ENCODE results near the gene DOCK2. TPM values are rescaled to one million over a fixed set of nuclear protein-coding genes. Genes with fewer than 3 reads are reported as not detected.
A peak's percentile ranks its signal among the peaks of the same experiment; 100 is the strongest.
"Not testable (repeated sequence)": the region's sequence is repeated elsewhere in the genome, so short reads cannot be mapped to it uniquely, and the experiment has no call there.

The DOCK2 gene
- total RNA-seq, 1 donor from 2014 or later: 217 TPM

GRCh38 chr5:169801324-169801777 lies 164.3 kb downstream of the DOCK2 start:
- H3K4me1 Mint-ChIP-seq (ENCODE audit: low read depth): peaks cover 66% of the 10 kb centered on the region
- H3K9me3 Mint-ChIP-seq: no peaks in the 10 kb centered on the region
- H3K36me3 Mint-ChIP-seq (ENCODE audit: low read depth): peaks cover 79% of the 10 kb centered on the region
- no peak overlapping the region for H3K4me3 Mint-ChIP-seq (ENCODE audit: low read depth)
- peak overlapping the region; percentile 89 for H3K27ac Mint-ChIP-seq
- DNase-seq (ENCODE audit: low spot score): no peak
- intact Hi-C loops (cut with micrococcal nuclease): loop anchor here (5.0 to 10.0 kb wide), 3 partner anchors 493 to 793 kb away; partner anchors contain the start of gene LCP2
- no peaks in the 10 kb centered on the region for H3K27me3 Mint-ChIP-seq (ENCODE audit: low read depth)

DNA sequence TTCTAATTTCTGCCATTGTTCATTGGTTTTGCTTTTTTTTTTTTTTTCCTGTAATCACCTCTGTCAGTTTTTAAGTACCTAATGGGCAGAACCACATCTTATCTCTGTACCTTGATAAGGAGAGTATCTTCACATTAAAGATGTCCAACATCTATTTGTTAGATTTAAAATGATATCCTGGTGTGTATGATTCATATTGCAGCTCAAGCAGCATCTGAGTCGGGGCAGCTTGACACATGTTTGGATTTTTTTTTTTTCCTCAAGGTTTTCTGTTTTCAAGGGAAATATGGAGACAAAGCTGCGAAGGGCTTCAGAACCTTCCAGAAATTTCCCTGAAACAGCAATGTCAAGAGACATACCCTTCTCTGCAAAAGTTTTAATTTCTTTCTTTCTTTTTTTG lies 164.7 kb downstream of the DOCK2 start:
- Mint-ChIP-seq H3K4me3 (ENCODE audit: low read depth) (no peak overlapping the region), H3K27ac (peak overlapping the region; percentile 89), H3K4me1 (ENCODE audit: low read depth) (peaks cover 62% of the 10 kb centered on the region), H3K36me3 (ENCODE audit: low read depth) (peaks cover 77% of the 10 kb centered on the region), H3K9me3 (no peaks in the 10 kb centered on the region), H3K27me3 (ENCODE audit: low read depth) (no peaks in the 10 kb centered on the region)
- no peak for DNase-seq (ENCODE audit: low spot score)
- intact Hi-C loops (cut with micrococcal nuclease): loop anchor here (5.0 to 10.0 kb wide), 3 partner anchors 493 to 793 kb away; partner anchors contain the start of gene LCP2

- H3K36me3 Mint-ChIP-seq (ENCODE audit: low read depth): peaks cover 74% of the 10 kb centered on the region
- peaks cover 55% of the 10 kb centered on the region for H3K4me1 Mint-ChIP-seq (ENCODE audit: low read depth)
- H3K4me3 Mint-ChIP-seq (ENCODE audit: low read depth): no peak overlapping the region
Observed at GRCh38 chr5:169803077-169803981, 166.3 kb downstream of the DOCK2 start.

DNA sequence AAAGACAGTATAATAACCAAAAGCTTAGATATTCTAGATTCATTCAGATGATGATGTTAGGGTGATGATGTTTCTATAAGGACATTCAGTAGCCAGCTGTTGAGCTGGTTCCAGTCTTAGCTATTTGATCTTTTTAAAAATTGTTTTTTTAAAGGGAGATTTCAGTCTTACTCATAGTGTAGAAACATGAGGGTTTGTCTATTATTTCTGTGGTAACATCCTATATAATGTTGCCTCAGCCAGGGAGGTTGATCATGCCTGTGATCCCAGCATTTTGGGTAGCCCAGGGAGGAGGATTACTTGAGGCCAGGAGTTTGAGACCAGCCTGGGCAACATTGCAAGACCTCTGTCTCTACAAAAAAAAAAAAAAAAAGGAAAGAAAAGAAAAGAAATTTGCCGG lies 167.8 kb downstream of the DOCK2 start:
- Mint-ChIP-seq H3K9me3 (no peaks in the 10 kb centered on the region), H3K36me3 (ENCODE audit: low read depth) (peaks cover 70% of the 10 kb centered on the region), H3K4me3 (ENCODE audit: low read depth) (no peak overlapping the region), H3K27me3 (ENCODE audit: low read depth) (no peaks in the 10 kb centered on the region), H3K4me1 (ENCODE audit: low read depth) (peaks cover 53% of the 10 kb centered on the region), H3K27ac (peak overlapping the region; percentile 88)
- no peak for DNase-seq (ENCODE audit: low spot score)
- intact Hi-C loops (cut with micrococcal nuclease): loop anchor here (1.0 to 10.0 kb wide), 8 partner anchors 26 to 790 kb away; partner anchors contain the start of genes LCP2 and SPDL1

More at GRCh38 chr5:169803077-169803981, 166.3 kb downstream of the DOCK2 start:
- Mint-ChIP-seq H3K9me3 (no peaks in the 10 kb centered on the region), H3K27me3 (ENCODE audit: low read depth) (no peaks in the 10 kb centered on the region), H3K27ac (peak overlapping the region; percentile 76)
- intact Hi-C loops (cut with micrococcal nuclease): loop anchor here (5.0 to 10.0 kb wide), 3 partner anchors 491 to 791 kb away; partner anchors contain the start of gene LCP2
- no peak for DNase-seq (ENCODE audit: low spot score)

- Mint-ChIP-seq H3K4me3 (ENCODE audit: low read depth) (peak overlapping the region; percentile 37), H3K27me3 (ENCODE audit: low read depth) (no peaks in the 10 kb centered on the region), H3K27ac (peak overlapping the region; percentile 88), H3K4me1 (ENCODE audit: low read depth) (peaks cover 48% of the 10 kb centered on the region), H3K36me3 (ENCODE audit: low read depth) (peaks cover 70% of the 10 kb centered on the region), H3K9me3 (no peaks in the 10 kb centered on the region)
- DNase-seq (ENCODE audit: low spot score): peak; percentile 41
- intact Hi-C loops (cut with micrococcal nuclease): loop anchor here (1.0 to 10.0 kb wide), 7 partner anchors 27 to 789 kb away; partner anchors contain the start of genes LCP2 and SPDL1
Observed at GRCh38 chr5:169805527-169805934, 168.5 kb downstream of the DOCK2 start.

DNA sequence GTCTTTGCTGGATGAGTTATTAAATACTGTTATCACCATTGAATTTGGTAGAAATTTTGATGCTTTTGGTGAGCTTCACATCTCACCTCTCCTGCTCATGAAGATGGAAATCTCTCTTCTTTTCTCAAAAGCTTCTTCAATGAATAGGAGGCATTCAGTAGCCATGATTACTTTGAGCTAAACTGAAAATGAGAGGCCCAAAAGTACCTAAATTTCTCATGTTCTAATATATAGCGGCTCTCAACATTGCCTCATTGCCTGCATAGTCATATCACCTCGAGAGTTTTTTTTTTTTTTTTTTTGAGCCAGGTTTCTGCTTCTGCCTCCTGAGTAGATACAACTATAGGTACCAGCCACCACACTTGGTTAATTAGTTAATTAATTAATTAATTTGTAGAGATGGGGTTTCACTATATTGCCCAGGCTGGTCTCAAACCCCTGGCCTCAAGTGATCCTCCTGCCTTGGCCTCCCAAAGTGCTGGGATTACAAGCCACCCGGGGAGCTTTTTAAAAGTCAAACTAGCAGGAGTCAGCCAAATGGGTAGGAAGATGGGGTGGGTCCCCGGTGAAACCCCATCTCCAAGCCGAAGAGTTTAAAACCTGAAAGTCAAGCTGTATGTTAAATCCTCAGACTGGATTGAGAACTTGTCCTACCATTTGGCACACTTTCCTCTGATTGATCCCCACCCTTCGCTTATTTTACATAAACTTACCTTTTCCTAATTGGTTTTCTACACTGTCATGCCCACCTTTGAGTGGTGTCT lies 169.0 kb downstream of the DOCK2 start:
- no peaks in the 10 kb centered on the region for H3K27me3 Mint-ChIP-seq (ENCODE audit: low read depth)
- H3K4me1 Mint-ChIP-seq (ENCODE audit: low read depth): peaks cover 47% of the 10 kb centered on the region
- H3K4me3 Mint-ChIP-seq (ENCODE audit: low read depth): peak overlapping the region; percentile 37
- no peak for DNase-seq (ENCODE audit: low spot score)
- peak overlapping the region; percentile 88 for H3K27ac Mint-ChIP-seq
- H3K36me3 Mint-ChIP-seq (ENCODE audit: low read depth): peaks cover 72% of the 10 kb centered on the region
- intact Hi-C loops (cut with micrococcal nuclease): loop anchor here (1.0 to 10.0 kb wide), 7 partner anchors 26 to 789 kb away; partner anchors contain the start of genes LCP2 and SPDL1
- no peaks in the 10 kb centered on the region for H3K9me3 Mint-ChIP-seq

DNA sequence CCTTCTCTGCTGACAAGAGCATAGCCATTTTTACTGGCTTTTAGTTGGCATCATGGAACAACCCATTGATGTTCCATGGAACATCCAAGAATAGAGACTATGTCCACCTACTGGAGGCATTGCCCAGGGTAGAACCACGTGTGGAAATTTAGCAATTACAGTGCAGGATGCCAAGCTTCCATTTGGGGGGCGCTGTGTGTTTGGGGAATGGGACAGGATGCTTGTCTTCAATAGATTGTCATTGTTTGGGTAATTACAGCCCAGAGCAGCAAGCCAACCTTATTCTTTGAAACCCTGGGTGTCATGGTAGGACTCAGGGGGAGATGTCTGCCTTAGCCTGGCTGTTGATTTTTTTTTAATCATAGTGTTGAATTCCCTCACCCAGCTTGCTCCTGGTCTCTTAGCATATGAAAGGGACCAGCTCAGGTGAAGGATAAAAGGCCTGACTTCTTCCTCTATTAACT lies 171.1 kb downstream of the DOCK2 start:
- no peak overlapping the region for H3K4me3 Mint-ChIP-seq (ENCODE audit: low read depth)
- H3K36me3 Mint-ChIP-seq (ENCODE audit: low read depth): peaks cover 67% of the 10 kb centered on the region
- intact Hi-C loops (cut with micrococcal nuclease): loop anchor here (10.0 kb wide), 2 partner anchors 487 to 787 kb away; partner anchors contain the start of gene LCP2

DNA sequence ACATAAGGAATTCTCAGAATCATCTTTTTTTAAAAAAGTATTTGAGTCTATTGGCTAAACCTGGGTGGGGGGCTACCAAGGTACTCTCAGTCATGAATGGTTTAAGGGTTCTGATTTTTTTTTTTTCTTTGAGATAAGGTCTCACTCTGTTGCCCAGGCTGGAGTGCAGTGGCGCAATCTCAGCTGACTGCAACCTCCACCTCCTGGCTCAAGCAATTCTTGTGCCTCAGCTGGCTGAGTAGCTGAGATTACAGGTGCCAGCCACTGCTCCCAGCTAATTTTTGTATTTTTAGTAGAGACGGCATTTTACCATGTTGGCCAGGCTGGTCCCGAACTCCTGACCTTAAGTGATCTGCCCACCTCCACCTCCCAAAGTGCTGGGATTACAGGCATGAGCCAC lies 171.8 kb downstream of the DOCK2 start:
- Mint-ChIP-seq H3K4me1 (ENCODE audit: low read depth) (peaks cover 24% of the 10 kb centered on the region), H3K36me3 (ENCODE audit: low read depth) (peaks cover 67% of the 10 kb centered on the region)
- not testable (repeated sequence) for H3K27me3 Mint-ChIP-seq (ENCODE audit: low read depth); DNase-seq (ENCODE audit: low spot score); H3K4me3 Mint-ChIP-seq (ENCODE audit: low read depth); H3K9me3 Mint-ChIP-seq; H3K27ac Mint-ChIP-seq
- intact Hi-C loops (cut with micrococcal nuclease): loop anchor here (10.0 kb wide), 2 partner anchors 486 to 786 kb away; partner anchors contain the start of gene LCP2

More for the DNA sequence above, 171.1 kb downstream of the DOCK2 start:
- H3K4me1 Mint-ChIP-seq (ENCODE audit: low read depth): peaks cover 30% of the 10 kb centered on the region
- H3K27me3 Mint-ChIP-seq (ENCODE audit: low read depth): no peaks in the 10 kb centered on the region
- no peaks in the 10 kb centered on the region for H3K9me3 Mint-ChIP-seq
- no peak for DNase-seq (ENCODE audit: low spot score)
- H3K27ac Mint-ChIP-seq: no peak overlapping the region

DNA sequence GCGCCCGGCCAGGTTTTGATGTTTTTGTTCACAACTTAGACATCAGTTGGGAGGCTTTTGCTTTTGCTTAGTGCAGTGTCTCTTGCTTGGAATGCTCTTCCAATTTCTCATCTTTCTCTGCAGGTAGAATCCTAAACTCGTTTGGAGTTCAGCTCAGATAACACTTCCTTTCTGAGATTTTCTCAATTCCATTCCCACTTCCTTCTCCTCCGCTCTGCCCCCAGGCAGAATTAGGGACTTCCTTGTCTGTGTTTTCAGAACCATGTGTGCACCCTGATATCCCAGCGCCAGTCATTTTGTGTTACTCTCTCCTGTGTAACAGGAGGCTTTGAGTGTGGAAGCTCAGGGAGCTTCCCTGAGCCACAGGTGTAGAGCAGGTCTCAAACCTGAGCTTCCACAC lies 172.2 kb downstream of the DOCK2 start:
- no peaks in the 10 kb centered on the region for H3K9me3 Mint-ChIP-seq
- intact Hi-C loops (cut with micrococcal nuclease): loop anchor here (10.0 kb wide), 2 partner anchors 486 to 786 kb away; partner anchors contain the start of gene LCP2
- peak overlapping the region; percentile 15 for H3K27ac Mint-ChIP-seq
- no peak overlapping the region for H3K4me3 Mint-ChIP-seq (ENCODE audit: low read depth)
- peaks cover 67% of the 10 kb centered on the region for H3K36me3 Mint-ChIP-seq (ENCODE audit: low read depth)
- no peaks in the 10 kb centered on the region for H3K27me3 Mint-ChIP-seq (ENCODE audit: low read depth)
- DNase-seq (ENCODE audit: low spot score): no peak
- peaks cover 20% of the 10 kb centered on the region for H3K4me1 Mint-ChIP-seq (ENCODE audit: low read depth)

DNA sequence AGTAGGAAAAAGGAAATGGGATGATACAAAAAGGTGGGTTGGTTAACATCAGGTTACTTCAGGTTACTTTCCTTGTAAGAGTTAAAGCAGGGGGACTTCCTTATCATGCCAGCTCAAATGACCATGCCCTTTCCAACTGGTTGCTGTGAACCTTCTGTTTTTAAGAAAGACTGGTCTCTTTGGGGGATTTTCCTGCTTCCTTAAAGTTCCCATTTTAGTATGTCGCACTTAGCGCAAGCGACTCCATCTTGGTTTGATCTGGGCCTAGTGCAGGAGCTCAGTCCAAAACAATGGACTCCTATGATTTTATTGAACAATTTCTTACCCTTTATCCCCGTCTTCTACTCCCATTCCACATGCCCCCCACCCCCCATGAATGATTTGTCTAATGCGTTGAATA lies 173.4 kb downstream of the DOCK2 start:
- no peaks in the 10 kb centered on the region for H3K27me3 Mint-ChIP-seq (ENCODE audit: low read depth)
- peaks cover 60% of the 10 kb centered on the region for H3K36me3 Mint-ChIP-seq (ENCODE audit: low read depth)
- H3K4me3 Mint-ChIP-seq (ENCODE audit: low read depth): no peak overlapping the region
- intact Hi-C loops (cut with micrococcal nuclease): no loop called here
- no peak overlapping the region for H3K27ac Mint-ChIP-seq
- no peaks in the 10 kb centered on the region for H3K9me3 Mint-ChIP-seq
- peaks cover 7% of the 10 kb centered on the region for H3K4me1 Mint-ChIP-seq (ENCODE audit: low read depth)
- no peak for DNase-seq (ENCODE audit: low spot score)

DNA sequence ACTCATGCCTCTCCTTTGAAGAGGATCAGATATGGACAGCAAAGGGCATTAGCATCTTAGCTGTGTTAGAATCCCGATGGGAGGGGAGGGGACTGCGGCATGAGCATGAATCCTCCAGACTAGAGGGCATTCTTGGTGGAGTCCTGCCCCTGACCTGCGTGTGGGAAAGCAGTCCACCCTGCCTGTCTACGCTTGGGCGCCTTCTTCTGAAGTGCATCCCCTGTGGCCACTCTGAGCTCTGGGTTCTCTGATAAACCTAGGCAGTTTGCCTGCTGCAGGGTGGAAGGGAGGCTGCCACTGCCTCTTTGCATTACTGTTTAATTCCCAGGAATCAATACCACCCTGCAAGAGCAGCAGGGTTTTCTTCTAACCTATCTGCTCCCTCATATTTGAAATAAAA lies 173.9 kb downstream of the DOCK2 start:
- Mint-ChIP-seq H3K4me1 (ENCODE audit: low read depth) (peaks cover 2% of the 10 kb centered on the region), H3K4me3 (ENCODE audit: low read depth) (no peak overlapping the region), H3K36me3 (ENCODE audit: low read depth) (peaks cover 60% of the 10 kb centered on the region), H3K27me3 (ENCODE audit: low read depth) (no peaks in the 10 kb centered on the region), H3K27ac (no peak overlapping the region), H3K9me3 (no peaks in the 10 kb centered on the region)
- intact Hi-C loops (cut with micrococcal nuclease): no loop called here
- no peak for DNase-seq (ENCODE audit: low spot score)

DNA sequence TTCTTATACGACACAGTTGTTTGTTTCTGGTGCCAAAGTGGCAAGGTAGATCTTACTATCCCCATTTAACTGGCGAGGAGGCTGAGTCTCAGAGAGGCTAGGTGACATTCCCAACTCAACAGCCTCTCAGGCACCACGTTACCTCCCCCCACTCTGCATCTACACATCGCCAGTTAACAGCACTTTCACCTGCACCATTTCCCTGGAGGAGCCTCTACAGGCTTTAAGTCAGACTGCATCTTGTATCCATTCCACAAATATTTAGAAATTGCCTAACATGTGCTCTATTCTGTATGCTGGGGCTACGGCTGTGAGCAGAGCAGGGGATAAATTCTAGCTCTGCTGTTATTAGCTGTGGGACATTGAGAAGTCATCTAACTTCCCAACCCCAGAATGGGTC lies 174.6 kb downstream of the DOCK2 start:
- DNase-seq (ENCODE audit: low spot score): no peak
- Mint-ChIP-seq H3K9me3 (no peaks in the 10 kb centered on the region), H3K36me3 (ENCODE audit: low read depth) (peaks cover 63% of the 10 kb centered on the region), H3K27me3 (ENCODE audit: low read depth) (no peaks in the 10 kb centered on the region), H3K4me1 (ENCODE audit: low read depth) (peaks cover 2% of the 10 kb centered on the region), H3K4me3 (ENCODE audit: low read depth) (no peak overlapping the region), H3K27ac (no peak overlapping the region)
- intact Hi-C loops (cut with micrococcal nuclease): no loop called here

All from activated T-helper 2 cell treated with anti-CD3 and anti-CD28 coated beads, Interferon-gamma antibody, Interleukin-2, Interleukin-4, amounts not matched to agents 10 μg/mL and 5 μg/mL and 100 μg/mL, durations not matched to agents 14 hours and 24 hours and 36 hours (primary cell).